BE2C (cell line): Measurements from ENCODE around the gene OSR1.

Source experiments
- DNase-seq: peaks from one replicate; pipeline ENCODE4 v3.0.0-alpha.2; 2020
- H3K27me3 ChIP-seq: fragments of 250-450 bp; sonication (Bioruptor Pico); 2 replicates; pipeline ENCODE4 v1.5.1; 2020; ENCODE audit warnings: mild to moderate bottlenecking
- H3K36me3 ChIP-seq: fragments of 250-450 bp; sonication (Bioruptor Pico); 2 replicates; pipeline ENCODE4 v1.5.1; 2020; ENCODE audit warnings: mild to moderate bottlenecking
- H3K4me1 ChIP-seq: fragments of 250-450 bp; sonication (Bioruptor Pico); 2 replicates; pipeline ENCODE4 v1.5.1; 2020
- H3K4me3 ChIP-seq: 2 replicates; pipeline ENCODE4 v1.5.1; 2011; ENCODE audit warnings: low read depth, low read length
- H3K9me3 ChIP-seq: fragments of 250-450 bp; sonication (Bioruptor Pico); 2 replicates; pipeline ENCODE4 v1.5.1; 2020
- CTCF ChIP-seq: IDR thresholded peaks from 2 replicates; pipeline ENCODE4 v1.5.1; 2012; ENCODE audit warnings: mild to moderate bottlenecking, low read depth, low read length

Gene OSR1

GRCh38 chr2:19356545-19357401 is 1.6 kb downstream of the OSR1 start:
- DNase-seq, result no peak

GRCh38 chr2:19355931-19356544 is 2.4 kb downstream of the OSR1 start:
- Histone ChIP-seq H3K27me3 (peaks cover 98% of the 10 kb centered on the region), H3K36me3 (no peaks in the 10 kb centered on the region), H3K9me3 (no peaks in the 10 kb centered on the region), H3K4me3 (no peak overlapping the region), H3K4me1 (no peaks in the 10 kb centered on the region)
- DNase-seq, result no peak
- no peak for TF ChIP-seq CTCF

More at GRCh38 chr2:19356545-19357401, 1.6 kb downstream of the OSR1 start:
- no peak for TF ChIP-seq CTCF
- Histone ChIP-seq H3K36me3 (no peaks in the 10 kb centered on the region), H3K4me3 (no peak overlapping the region), H3K27me3 (peaks cover 98% of the 10 kb centered on the region), H3K4me1 (no peaks in the 10 kb centered on the region), H3K9me3 (no peaks in the 10 kb centered on the region; the same call in 1 of the 2 replicates)

GRCh38 chr2:19355416-19355821 is 3.0 kb downstream of the OSR1 start:
- no peak overlapping the region for H3K4me3 ChIP-seq
- no peak for DNase-seq
- peaks cover 98% of the 10 kb centered on the region for H3K27me3 ChIP-seq

GRCh38 chr2:19355014-19355405 is 3.4 kb downstream of the OSR1 start:
- no peaks in the 10 kb centered on the region for H3K36me3 ChIP-seq
- TF ChIP-seq CTCF, result no peak
- H3K9me3 ChIP-seq, result no peaks in the 10 kb centered on the region
- peaks cover 98% of the 10 kb centered on the region for H3K27me3 ChIP-seq
- no peak for DNase-seq
- H3K4me3 ChIP-seq, result no peak overlapping the region
- H3K4me1 ChIP-seq, result no peaks in the 10 kb centered on the region

More at GRCh38 chr2:19355416-19355821, 3.0 kb downstream of the OSR1 start:
- no peaks in the 10 kb centered on the region for H3K9me3 ChIP-seq
- TF ChIP-seq CTCF, result no peak
- H3K36me3 ChIP-seq, result no peaks in the 10 kb centered on the region
- no peaks in the 10 kb centered on the region for H3K4me1 ChIP-seq

- Histone ChIP-seq H3K27me3 (peaks cover 89% of the 10 kb centered on the region), H3K9me3 (no peaks in the 10 kb centered on the region), H3K36me3 (no peaks in the 10 kb centered on the region), H3K4me3 (no peak overlapping the region), H3K4me1 (no peaks in the 10 kb centered on the region)
- no peak for TF ChIP-seq CTCF
- DNase-seq, result no peak
Measured at GRCh38 chr2:19353721-19354050, 4.7 kb downstream of the OSR1 start.

- Histone ChIP-seq H3K36me3 (no peaks in the 10 kb centered on the region), H3K9me3 (no peaks in the 10 kb centered on the region), H3K4me1 (no peaks in the 10 kb centered on the region), H3K4me3 (no peak overlapping the region), H3K27me3 (peaks cover 85% of the 10 kb centered on the region)
- TF ChIP-seq CTCF, result no peak
- no peak for DNase-seq
Measured at GRCh38 chr2:19352946-19353720, 5.3 kb downstream of the OSR1 start.
